ENCODE measurements around the gene PAXIP1. TPM values are rescaled to one million over a fixed set of nuclear protein-coding genes. Genes with fewer than 3 reads are reported as not detected.

Gene PAXIP1
- total and polyA plus RNA-seq, 2 experiments from 2014 or later: 12.5 to 36.9 TPM

- H3K36me3 ChIP-seq (ENCODE audit: insufficient read depth): peaks cover 28% of the 10 kb centered on the region
- no peaks in the 10 kb centered on the region for H3K4me1 Mint-ChIP-seq
- H3K27ac ChIP-seq (ENCODE audit: low read depth): no peak overlapping the region
- H3K79me2 ChIP-seq (replicated peaks; ENCODE audit: insufficient read depth): no peaks in the 10 kb centered on the region
- peaks cover 74% of the 10 kb centered on the region for H3K36me3 Mint-ChIP-seq (ENCODE audit: low read depth)
- H3F3A ChIP-seq (replicated peaks; ENCODE audit: low read depth): no peaks in the 10 kb centered on the region
- TF ChIP-seq POLR2AphosphoS5 (IDR thresholded peaks at IDR 0.05; ENCODE audit: low read depth) (no peak), NANOG (IDR thresholded peaks at IDR 0.05; ENCODE audit: borderline replicate concordance) (no peak), REST (IDR thresholded peaks at IDR 0.05; ENCODE audit: unreplicated experiment) (no peak), ZNF331 (CRISPR knock-in tag; IDR thresholded peaks at IDR 0.05; ENCODE audit: low read depth) (no peak), CREB1 (CRISPR knock-in tag; IDR thresholded peaks at IDR 0.05; ENCODE audit: low read depth) (no peak), EZH2phosphoT487 (IDR thresholded peaks at IDR 0.05; ENCODE audit: unreplicated experiment) (no peak), STAT1 (IDR thresholded peaks at IDR 0.05; ENCODE audit: unreplicated experiment) (no peak), JUNB (IDR thresholded peaks at IDR 0.05; ENCODE audit: unreplicated experiment) (no peak), ZNF114 (CRISPR knock-in tag; IDR thresholded peaks at IDR 0.05) (no peak), EZH2 (IDR thresholded peaks at IDR 0.05; ENCODE audit: low read depth, unreplicated experiment) (no peak)
- TF ChIP-seq, protein P1, sequence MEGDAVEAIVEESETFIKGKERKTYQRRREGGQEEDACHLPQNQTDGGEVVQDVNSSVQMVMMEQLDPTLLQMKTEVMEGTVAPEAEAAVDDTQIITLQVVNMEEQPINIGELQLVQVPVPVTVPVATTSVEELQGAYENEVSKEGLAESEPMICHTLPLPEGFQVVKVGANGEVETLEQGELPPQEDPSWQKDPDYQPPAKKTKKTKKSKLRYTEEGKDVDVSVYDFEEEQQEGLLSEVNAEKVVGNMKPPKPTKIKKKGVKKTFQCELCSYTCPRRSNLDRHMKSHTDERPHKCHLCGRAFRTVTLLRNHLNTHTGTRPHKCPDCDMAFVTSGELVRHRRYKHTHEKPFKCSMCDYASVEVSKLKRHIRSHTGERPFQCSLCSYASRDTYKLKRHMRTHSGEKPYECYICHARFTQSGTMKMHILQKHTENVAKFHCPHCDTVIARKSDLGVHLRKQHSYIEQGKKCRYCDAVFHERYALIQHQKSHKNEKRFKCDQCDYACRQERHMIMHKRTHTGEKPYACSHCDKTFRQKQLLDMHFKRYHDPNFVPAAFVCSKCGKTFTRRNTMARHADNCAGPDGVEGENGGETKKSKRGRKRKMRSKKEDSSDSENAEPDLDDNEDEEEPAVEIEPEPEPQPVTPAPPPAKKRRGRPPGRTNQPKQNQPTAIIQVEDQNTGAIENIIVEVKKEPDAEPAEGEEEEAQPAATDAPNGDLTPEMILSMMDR (conservative IDR thresholded peaks at IDR 0.05; ENCODE audit: low read depth in 2 of 2): no peak
- TF ChIP-seq, protein P2, sequence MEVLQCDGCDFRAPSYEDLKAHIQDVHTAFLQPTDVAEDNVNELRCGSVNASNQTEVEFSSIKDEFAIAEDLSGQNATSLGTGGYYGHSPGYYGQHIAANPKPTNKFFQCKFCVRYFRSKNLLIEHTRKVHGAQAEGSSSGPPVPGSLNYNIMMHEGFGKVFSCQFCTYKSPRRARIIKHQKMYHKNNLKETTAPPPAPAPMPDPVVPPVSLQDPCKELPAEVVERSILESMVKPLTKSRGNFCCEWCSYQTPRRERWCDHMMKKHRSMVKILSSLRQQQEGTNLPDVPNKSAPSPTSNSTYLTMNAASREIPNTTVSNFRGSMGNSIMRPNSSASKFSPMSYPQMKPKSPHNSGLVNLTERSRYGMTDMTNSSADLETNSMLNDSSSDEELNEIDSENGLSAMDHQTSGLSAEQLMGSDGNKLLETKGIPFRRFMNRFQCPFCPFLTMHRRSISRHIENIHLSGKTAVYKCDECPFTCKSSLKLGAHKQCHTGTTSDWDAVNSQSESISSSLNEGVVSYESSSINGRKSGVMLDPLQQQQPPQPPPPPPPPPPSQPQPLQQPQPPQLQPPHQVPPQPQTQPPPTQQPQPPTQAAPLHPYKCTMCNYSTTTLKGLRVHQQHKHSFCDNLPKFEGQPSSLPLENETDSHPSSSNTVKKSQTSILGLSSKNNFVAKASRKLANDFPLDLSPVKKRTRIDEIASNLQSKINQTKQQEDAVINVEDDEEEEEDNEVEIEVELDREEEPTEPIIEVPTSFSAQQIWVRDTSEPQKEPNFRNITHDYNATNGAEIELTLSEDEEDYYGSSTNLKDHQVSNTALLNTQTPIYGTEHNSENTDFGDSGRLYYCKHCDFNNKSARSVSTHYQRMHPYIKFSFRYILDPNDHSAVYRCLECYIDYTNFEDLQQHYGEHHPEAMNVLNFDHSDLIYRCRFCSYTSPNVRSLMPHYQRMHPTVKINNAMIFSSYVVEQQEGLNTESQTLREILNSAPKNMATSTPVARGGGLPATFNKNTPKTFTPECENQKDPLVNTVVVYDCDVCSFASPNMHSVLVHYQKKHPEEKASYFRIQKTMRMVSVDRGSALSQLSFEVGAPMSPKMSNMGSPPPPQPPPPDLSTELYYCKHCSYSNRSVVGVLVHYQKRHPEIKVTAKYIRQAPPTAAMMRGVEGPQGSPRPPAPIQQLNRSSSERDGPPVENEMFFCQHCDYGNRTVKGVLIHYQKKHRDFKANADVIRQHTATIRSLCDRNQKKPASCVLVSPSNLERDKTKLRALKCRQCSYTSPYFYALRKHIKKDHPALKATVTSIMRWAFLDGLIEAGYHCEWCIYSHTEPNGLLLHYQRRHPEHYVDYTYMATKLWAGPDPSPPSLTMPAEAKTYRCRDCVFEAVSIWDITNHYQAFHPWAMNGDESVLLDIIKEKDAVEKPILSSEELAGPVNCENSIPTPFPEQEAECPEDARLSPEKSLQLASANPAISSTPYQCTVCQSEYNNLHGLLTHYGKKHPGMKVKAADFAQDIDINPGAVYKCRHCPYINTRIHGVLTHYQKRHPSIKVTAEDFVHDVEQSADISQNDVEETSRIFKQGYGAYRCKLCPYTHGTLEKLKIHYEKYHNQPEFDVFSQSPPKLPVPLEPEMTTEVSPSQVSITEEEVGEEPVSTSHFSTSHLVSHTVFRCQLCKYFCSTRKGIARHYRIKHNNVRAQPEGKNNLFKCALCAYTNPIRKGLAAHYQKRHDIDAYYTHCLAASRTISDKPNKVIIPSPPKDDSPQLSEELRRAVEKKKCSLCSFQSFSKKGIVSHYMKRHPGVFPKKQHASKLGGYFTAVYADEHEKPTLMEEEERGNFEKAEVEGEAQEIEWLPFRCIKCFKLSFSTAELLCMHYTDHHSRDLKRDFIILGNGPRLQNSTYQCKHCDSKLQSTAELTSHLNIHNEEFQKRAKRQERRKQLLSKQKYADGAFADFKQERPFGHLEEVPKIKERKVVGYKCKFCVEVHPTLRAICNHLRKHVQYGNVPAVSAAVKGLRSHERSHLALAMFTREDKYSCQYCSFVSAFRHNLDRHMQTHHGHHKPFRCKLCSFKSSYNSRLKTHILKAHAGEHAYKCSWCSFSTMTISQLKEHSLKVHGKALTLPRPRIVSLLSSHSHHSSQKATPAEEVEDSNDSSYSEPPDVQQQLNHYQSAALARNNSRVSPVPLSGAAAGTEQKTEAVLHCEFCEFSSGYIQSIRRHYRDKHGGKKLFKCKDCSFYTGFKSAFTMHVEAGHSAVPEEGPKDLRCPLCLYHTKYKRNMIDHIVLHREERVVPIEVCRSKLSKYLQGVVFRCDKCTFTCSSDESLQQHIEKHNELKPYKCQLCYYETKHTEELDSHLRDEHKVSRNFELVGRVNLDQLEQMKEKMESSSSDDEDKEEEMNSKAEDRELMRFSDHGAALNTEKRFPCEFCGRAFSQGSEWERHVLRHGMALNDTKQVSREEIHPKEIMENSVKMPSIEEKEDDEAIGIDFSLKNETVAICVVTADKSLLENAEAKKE (CRISPR knock-in tag; IDR thresholded peaks at IDR 0.05): no peak
- TF ChIP-seq, protein P3, sequence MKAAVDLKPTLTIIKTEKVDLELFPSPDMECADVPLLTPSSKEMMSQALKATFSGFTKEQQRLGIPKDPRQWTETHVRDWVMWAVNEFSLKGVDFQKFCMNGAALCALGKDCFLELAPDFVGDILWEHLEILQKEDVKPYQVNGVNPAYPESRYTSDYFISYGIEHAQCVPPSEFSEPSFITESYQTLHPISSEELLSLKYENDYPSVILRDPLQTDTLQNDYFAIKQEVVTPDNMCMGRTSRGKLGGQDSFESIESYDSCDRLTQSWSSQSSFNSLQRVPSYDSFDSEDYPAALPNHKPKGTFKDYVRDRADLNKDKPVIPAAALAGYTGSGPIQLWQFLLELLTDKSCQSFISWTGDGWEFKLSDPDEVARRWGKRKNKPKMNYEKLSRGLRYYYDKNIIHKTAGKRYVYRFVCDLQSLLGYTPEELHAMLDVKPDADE (IDR thresholded peaks at IDR 0.05): no peak
- peaks cover 5% of the 10 kb centered on the region; the same call in 1 of the 2 replicates for H3K9me2 ChIP-seq (ENCODE audit: insufficient read depth)
- no peak for ATAC-seq
- H3K4me1 ChIP-seq (ENCODE audit: insufficient read depth): no peaks in the 10 kb centered on the region
- DNase-seq (ENCODE audit: low spot score): no peak
- no peak overlapping the region for H3K4me3 ChIP-seq
- H3K27me3 Mint-ChIP-seq (ENCODE audit: insufficient read depth, low read depth, poor library complexity): no peaks in the 10 kb centered on the region
- peaks cover 29% of the 10 kb centered on the region for H3K9me3 Mint-ChIP-seq
- no peaks in the 10 kb centered on the region for H4K20me1 ChIP-seq (replicated peaks; ENCODE audit: insufficient read depth)
- no peak overlapping the region for H3K27ac Mint-ChIP-seq
- H3K27me3 ChIP-seq (ENCODE audit: insufficient read depth): no peaks in the 10 kb centered on the region
- H2AFZ ChIP-seq: no peak overlapping the region
- H3K4me2 ChIP-seq: no peak overlapping the region
- H3K4me3 Mint-ChIP-seq: no peak overlapping the region
Measured at GRCh38 chr7:154942691-154943090, 60.2 kb downstream of the PAXIP1 start.

Measured in GM23338 (cell line).